ENCODE results near the gene SLC8B1.

- TF ChIP-seq CTCF (IDR thresholded peaks at IDR 0.05) (no peak), EP300 (IDR thresholded peaks at IDR 0.05) (no peak), POLR2A (IDR thresholded peaks at IDR 0.05) (no peak), POLR2AphosphoS5 (IDR thresholded peaks at IDR 0.05) (no peak)
These were observed 56.3 kb downstream of the SLC8B1 start for GRCh38 chr12:113278633-113279032.
